ENCODE results near the gene WDR37.
"Not testable (repeated sequence)": the region's sequence is repeated elsewhere in the genome, so short reads cannot be mapped to it uniquely, and the experiment has no call there.

WDR37 gene

DNA sequence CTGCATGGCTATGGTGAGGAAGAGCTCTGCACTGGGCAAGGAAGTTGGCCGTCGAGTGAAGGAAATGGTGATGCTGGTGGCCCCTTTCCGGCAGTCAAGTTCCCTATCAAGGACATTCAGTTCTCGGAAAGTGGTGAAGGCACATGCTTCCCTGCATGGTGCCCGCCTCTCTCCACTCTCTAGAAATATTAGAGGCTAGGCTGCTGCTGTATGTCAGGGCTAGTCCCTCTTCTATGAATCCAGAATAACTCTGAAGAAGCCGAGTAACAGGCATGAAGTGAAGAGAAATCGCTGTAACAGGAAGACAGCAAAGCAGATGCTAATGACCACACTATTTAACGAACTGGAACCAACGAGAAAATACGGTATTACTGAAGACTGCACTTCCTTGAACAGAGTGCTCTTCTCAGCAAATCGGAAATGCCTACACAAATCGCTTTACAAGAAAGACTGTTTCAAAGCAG, 12.6 kb upstream of the WDR37 start:
- no peak for FAIRE-seq

DNA sequence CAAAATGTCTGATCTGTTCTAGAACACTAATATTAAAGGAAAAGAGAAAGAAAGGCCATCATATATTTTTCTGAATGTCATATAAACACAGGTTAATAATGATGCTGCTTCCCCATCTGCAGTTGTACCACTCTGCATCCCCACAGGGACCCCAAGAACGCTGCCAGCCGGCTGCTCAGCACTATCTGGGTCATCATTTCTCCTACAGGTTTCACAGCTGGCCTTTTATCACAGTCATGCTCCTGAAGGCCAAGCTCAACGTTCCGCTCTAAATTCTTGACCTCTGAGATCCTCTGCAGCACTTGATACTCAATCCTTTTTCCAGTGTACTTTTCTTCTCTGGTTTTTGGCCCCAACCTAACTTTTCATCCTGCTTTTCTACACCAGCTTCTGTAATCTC, 12.0 kb upstream of the WDR37 start:
- FAIRE-seq, result no peak

DNA sequence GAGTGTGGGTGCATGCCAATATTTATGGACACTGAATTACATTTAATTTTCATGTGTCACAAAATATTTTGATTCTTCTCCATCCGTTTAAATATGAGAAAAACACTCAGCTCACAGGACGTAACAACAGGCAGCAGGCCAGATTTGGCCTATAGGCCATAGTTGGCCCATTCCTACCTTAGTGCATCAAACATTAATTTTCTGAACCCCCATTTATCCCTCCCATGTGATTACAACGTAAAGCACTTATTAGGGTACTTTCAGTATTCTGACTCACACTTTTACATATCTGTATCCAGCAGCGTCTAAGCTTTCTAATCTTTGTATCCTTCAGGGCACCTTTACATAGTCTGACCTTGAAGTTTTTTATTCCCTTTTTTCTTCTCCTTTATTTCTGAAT, 11.2 kb upstream of the WDR37 start:
- no peak for FAIRE-seq

DNA sequence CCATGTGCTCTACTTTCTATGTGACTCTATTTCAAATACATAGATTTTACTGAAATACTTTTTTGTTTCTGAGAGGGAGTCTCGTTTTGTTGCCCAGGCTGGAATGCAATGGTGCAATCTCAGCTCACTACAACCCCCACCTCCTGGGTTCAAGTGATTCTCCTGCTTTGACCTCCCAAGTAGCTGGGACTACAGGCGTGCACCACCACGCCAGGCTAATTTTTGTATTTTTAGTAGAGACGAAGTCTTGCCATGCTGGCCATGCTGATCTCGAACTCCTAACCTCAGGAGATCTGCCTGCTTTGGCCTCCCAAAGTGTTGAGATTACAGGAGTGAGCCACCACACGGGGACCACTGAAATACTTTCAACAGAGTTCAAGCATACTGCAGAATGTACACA, 10.8 kb upstream of the WDR37 start:
- FAIRE-seq, result no peak

DNA sequence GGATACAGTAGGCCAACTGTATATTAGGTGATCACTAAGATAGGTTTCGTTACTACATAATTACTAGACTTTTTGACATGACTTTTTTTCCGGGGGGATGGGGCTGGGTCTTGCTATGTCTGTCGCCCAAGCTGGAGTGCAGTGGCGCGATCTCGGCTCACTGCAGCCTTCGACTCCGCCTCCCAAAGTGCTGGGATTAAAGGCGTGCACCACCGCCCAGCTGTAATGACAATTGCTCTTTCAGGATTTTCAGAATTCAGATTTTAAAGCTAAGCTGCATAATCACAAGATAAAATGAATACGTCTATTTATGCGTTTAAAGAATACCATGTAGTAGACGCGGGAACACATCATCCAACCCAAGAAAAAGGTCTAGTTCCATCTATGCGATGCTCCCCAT, 8.2 kb upstream of the WDR37 start:
- FAIRE-seq, result no peak

DNA sequence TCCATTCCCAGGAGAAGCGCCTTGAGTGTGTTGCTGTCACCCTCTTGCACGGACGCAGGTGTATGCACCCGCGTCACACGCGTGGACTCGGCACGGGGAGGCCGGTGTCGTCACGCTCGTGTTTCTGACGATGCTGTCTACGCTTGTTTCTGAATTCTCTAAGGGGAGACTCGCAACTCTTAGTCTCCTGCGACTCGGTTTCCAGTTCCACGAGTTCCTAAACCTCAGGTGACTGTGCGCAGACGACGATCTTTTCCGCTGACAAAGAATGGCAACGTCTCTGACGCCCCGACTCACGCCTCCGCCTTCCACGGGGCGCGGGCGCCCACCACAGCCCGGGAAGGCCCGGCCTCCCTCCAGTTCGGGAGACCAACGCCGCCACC, 7.8 kb upstream of the WDR37 start:
- FAIRE-seq, result no peak

DNA sequence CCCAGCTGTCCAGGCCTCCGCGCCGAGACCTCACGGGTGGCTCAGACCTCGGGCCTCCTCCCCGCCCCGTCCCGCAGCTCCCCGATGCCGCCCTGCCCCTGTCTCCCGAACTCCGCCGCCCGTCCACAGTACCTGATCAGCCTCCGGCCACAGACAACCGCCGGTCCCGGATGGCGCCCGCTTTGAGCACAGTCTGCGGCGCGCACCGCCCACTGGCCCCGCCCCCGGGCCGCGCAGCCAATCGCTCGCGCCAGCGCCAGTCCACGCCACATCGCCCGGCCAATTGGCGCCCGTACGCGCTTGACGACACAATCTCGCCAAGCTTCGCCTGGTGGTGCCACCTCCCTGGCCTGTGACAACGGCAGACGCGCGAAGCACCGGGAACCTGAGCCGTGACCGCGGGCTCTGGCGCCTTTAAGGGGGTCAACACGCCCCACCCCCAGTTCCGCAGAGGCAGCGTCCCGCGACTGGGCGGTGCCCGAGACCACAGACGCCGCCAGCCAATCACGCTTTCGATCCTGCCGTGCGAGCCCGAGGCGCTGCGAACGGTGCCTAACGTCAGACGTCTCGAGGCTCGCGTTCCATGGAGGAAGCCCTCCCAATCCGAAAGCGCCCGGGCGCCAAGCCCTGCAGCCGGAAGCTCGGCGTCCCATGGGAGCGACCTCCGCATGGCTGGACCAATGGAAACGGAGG, 7.3 kb upstream of the WDR37 start, which contains the start of gene IDI1:
Gene IDI1, minus strand, starts transcription at position 388 of the 693 bp plus-strand sequence. Its CDS starts 116 bp downstream, at position 272.
- FAIRE-seq, result no peak

DNA sequence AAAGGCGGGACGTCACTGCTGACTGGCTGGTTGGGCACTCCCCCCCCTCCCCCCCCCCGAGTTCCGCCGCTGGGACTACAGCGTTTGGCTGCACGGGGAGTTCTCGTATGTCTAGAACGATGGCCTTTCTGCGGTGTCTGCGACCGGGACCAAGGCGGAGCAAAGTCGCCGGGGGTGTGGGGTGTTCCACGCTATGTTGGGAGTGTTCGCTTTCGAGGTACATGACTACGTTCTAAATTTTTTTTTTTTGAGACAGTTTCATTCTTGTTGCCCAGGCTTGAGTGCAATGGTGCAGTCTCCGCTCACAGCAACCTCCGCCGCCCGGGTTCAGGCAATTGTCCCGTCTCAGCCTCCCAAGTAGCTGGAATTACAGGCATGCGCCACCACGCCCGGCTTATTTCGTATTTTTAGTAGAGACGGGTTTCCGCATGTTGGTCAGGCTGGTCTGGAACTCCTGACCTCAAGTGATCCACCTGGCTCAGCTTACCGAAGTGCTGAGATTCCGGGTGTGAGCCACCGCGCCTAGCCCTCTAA, 6.7 kb upstream of the WDR37 start:
- FAIRE-seq, result no peak

DNA sequence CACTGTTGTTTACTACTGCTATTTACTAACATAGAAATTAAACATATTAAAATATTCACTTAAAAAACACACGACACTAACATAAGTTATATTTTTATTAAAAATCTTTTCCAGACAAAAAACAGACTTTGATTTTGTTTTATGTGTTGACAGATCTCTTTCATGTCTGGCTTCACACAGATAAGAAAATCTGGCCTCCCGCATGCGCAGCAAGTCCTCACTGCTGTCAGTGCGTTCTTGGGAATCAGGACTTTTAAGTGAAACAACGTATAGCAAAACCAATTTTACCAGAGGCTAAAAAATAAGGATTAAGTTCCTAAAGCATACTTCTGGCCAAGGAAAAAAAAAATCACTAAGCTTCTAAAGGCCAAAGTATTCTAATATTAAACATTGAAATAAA, 6.0 kb upstream of the WDR37 start:
- FAIRE-seq, result no peak

DNA sequence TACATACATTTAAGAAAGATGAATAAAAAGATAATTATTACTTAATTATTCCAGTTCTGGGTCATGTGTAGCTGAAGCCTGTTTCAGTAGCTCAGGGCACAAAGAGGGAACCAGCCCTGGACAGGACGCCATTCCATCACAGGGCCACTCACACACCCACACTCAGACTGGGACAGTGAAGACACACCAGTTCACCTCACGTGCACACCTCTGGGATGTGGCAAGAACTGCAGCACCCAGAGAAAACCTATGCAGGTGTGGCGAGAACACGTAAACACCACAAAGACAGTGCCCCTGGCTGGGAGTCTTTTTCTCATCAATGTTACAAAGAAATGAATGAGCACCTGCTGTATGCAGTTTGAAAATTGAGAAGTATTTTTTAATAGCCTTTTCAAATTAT, 5.6 kb upstream of the WDR37 start:
- FAIRE-seq, result no peak

DNA sequence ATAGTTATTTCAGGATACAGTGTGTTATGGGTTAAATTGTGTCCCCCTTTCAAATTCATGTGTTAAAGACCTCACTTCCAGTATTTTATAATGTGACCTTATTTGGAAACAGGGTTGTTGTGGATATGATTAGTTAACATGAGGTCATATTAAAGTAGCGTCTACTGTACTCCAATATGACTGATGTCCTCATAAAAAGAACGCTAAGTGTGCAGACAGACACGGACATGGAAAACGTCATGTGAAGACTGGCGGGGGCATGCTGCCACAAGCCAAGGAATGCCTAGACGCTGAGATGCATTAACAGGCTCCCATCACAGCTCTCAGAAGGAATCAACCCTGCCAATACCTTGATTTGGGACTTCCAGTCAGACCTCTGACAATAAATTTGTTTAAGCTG, 1.5 kb upstream of the WDR37 start:
- FAIRE-seq, result no peak

DNA sequence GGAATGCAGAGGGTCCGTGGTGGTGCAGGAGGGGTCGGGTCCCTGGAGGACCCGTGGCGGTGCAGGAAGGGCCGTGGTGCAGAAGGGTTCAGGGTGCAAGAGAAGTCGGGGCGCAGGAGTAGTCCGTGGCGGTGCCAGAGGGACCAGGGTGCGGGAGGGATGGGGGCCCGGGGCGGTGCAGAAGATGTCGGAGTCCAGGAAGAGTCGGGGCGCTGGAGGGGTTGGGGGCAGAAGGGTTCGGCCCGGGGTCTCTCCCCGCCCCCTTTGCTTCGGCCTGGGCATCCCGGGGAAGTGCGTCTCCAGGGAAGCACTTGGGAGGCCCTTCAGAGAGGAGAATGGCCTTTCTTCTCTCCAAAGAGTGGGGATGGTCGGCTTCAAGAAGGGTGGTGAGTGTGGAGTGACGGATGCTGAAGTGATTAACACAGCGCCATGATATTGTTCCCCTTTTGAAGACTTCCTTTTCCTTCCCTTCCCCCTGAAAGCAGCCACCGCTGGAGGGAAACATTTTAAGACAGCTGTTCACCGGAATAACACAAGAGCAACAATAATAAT, 997 bp downstream of the WDR37 start:
- FAIRE-seq, result no peak

DNA sequence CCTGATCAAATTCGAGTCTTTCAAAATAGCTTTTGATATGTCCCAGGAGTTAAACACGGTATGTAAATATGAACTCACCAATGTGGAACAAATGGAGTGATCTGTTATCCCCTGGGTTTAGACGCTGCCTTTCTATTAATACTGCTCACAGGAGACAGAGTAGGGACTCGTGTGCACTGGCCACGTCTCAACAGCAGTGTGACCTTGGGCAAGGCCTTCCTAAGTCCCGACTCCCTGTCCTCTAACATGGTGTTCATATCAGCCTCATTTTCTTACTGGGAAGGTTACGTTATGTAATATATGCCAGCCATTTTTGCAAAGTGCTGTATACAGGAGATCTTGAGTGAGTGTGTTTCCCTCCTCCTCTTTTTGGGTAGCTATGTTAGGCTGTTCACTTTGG, 1.8 kb downstream of the WDR37 start:
- no peak for FAIRE-seq

DNA sequence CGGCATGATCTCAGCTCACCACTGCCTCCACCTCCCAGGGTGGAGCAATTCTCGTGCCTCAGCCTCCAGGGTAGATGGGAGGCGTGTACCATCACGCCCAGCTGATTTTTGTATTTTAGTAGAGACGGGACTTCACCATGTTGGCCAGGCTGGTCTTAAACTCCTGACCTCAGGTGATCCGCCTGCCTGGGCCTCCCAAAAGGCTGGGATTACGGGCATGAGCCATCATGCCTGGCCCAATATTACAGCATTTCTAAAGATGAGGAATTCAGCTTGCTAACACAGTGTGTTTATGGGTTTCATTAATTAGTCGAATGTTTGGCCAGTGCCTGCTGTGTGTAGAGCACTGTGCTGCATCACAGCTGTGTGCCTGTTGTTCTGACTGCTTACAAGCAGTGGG, 3.7 kb downstream of the WDR37 start:
- FAIRE-seq, result no peak

DNA sequence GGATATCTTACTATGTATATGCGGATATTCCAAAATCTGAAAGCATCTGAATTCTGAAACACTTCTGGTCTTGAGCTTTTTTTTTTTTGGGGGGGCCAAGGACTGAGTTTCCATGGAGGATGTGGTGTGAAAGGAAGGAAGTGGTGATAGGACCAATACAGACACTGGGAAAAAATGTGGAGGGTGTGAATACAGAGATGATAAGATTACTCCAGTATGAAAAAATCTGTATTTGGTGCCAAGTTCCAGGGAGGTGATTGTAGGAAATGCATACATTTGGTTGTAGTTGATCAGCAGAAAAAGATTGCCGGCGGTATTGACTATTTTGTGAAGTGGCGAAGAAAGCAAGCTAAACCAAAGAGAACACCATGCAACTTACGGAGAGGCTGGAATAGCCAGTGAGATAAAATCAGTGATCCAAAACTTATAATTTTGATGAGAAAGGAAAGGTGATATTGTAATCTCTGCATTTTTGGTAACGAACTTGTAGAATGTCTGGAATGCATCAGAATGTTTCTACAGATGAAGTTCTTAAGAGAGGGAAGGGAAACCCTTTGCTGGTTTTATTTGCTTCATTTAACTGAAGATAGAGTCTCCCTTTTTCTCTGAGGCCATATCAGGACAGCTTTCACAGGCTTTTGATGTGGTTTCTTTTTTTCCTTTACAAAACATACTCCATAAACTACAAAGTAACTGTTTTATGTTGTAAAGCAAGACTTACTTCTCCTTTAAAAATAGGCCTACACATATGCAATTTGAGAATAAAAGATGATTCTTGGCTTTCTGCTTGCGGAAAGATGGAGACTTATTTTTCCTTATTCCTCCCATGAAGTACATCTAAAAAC, 6.0 kb downstream of the WDR37 start:
- FAIRE-seq, result no peak

DNA sequence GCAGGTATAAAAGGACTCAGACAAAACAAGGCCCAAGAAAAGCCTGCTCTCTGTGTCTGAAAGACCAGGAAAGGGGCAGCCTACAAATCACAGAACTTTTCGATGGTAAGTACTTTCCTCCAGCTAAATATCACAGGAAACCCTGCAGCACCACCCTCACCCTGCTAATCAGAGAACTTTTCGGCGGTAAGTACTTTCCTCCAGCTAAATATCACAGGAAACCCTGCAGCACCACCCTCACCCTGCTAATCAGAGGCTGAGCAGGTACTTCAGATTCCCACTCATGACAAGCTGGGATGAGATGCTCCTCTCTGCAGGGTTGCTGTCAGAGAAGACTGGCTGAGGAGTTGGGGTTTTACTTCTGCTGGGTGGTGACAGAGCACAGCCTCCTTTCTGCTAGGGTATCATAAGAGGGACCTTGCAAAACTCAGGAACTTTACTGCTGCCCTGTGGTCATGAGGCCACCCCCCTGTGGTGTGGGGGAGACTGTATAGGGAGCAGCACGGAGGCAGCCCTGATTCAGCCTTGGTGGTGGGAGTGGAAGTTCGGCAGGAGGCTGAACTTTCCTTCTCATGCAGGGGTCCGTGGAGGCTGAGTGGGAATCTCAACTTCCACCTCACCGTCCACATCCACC, 7.2 kb downstream of the WDR37 start:
- no peak for FAIRE-seq

DNA sequence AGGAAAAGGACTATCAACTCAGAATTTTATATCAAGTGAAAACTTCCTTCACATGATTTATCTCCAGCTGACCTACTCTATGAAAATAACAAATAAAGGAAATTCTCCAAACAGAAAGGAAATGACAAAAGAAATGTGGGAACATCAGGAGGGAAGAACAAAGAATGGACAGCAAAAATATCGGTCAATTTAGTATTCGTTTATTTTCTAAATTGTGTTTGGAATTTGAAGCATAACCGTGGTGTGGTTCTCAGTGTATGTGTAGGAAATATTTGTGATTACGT, 8.7 kb downstream of the WDR37 start:
- FAIRE-seq, result no peak

DNA sequence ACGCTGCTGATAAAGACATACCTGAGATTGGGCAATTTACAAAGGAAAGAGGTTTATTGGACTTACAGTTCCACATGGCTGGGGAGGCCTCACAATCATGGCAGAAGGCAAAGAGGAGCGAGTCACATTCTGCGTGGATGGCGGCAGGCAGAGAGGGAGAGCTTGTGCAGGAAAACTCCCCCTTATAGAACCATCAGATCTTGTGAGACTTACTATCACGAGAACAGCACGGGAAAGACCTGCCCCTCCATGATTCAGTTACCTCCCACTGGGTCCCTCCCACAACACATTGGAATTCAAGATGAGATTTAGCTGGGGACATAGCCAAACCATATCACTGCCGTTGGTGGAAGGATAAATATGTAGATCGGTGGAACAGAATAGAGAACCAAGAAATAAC, 10.5 kb downstream of the WDR37 start:
- FAIRE-seq, result not testable (repeated sequence)

DNA sequence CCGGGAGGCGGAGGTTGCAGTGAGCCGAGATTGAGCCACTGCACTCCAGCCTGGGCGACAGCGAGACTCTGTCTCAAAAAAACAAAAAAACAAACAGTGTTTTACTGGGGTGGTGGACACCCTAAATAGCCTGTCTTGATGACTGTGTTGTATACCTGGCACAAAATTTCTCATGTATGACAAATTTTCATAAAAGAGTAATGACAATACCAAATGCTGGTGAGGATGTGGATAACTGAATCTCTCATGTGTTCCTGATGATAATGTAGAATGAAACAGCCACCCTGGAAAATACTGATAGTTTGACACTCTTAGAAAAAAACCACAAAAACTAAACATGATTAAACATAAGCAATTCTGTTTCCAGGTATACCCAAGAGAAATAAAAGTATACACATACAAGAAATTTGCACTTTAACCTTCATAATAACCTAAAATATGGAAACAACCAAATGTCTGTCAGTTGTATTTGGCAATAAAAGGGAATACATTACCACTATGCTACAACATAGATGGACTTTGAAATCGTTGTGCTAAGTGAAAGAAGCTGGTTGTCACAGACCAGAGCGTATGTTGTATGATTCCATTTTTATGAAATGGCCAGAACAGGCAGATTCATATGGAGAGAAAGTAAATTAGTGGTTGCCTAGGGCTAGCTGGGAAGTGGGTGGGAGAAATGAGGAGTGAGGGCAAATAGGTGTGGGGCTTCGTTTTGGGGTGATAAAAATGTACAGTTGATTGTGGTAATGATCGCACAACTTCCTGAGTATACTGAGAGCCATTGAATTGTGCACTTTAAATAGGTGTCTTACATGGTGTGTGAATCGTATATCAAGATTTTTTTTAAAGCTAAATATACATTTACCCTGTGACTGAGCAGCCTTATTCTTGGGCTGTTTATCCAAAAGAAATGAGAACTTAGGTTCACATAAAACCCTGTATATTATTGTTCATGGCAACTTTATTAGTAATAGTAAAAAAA, 12.5 kb downstream of the WDR37 start:
- FAIRE-seq, result no peak

DNA sequence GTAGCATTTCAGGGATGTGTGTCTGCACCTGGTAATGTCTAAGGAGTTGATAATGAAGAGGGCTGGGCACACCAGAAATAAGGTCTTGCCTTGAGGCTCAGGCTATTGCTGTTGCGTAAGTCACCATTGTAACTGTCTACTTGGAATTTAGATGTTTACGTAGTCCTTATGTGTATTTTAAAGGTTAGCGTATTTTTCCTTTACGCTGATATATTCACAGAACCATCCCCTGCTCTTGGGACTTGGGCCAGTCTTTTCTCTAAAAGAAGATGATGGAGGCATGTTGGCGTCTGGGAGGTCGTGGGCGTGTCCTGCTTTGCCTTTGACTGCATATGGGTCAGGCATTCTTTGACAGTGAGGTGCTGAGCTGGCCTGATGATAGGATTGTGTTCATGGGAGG, 14.7 kb downstream of the WDR37 start:
- FAIRE-seq, result no peak

DNA sequence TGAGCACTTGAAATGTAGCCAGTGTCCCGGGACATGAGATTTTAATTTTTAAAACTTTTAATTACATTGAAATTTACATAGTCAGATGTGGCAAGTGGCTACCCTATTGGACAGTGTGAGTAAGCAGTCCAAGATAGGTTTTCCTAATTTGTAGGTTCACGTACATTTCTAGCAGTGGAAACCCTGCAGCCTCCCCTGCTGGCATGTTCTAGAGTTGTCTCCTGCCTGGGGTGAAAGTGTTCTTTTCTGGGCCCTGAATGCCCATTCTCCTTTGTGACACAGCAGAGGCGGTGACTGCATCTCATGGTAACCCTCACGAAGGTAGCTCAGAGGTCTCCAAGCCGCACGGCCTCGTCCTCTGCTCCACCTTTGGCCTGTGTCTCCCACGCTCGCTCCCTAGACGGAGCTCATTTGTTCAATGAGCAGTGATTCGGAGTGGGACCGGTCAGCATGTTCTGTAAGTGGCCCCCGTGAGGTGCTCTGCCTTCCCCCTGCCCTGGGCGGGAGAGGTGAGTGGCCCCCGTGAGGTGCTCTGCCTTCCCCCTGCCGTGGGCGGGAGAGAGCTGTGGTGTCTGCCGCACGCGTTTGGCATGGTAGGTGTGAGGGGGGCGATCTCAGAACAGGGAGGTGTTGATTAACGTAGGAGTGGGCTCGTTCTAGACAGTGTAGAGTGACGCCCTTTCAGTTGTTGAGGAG, 18.0 kb downstream of the WDR37 start:
- no peak for FAIRE-seq

Measured in TTC549 (cell line).